ENCODE measurements around the gene IL27RA. TPM values are rescaled to one million over a fixed set of nuclear protein-coding genes. Genes with fewer than 3 reads are reported as not detected.

Gene IL27RA
- total RNA-seq, 1 experiment from 2014 or later = 10.2 TPM

DNA sequence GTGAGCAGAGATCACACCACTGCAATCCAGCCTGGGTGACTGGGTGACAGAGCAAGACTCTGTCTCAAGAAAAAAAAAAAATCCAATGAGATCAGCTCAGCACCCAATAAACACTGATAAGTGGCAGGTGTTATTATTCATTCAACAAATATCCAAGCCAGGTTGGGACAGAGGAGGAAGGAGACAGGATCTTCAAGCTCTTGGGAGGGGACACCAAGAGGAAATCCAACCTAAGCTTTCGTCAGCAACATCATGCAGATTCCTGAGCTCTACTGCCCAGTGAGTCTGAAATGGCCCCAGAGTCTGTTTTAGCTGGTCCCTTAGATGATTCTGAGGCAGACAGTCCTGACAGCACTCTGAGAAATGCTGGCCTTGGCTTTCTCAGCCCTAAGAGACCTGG, 33.1 kb upstream of the IL27RA start:
- H3K27me3 ChIP-seq (ENCODE audit: control insufficient read depth, insufficient read depth, low read length) = no peaks in the 10 kb centered on the region
- in situ Hi-C loops (cut with HindIII; ENCODE audit: low pct_unique_long_range_greater_than_20kb, low sequenced_read_pairs) (no loop called here), intact Hi-C loops (cut with micrococcal nuclease; ENCODE audit: unreplicated experiment) (no loop called here)
- CTCF ChIA-PET = no interaction called here
- H3K4me1 ChIP-seq (ENCODE audit: control insufficient read depth, insufficient read depth, low read length) = peaks cover 4% of the 10 kb centered on the region; the same call in 1 of the 2 replicates
- DNase-seq (ENCODE audit: low read depth, low spot score) = no peak
- H3K27ac ChIP-seq (ENCODE audit: low read length) = no peak overlapping the region
- no TSS peak for BruUV-seq (replicated peaks)
- no peak for TF ChIP-seq POLR2AphosphoS5 (IDR thresholded peaks at IDR 0.05; ENCODE audit: low read depth, low read length)
- TF ChIP-seq TCF7L2 (IDR thresholded peaks at IDR 0.05; ENCODE audit: low read depth, low read length) = no peak
- TF ChIP-seq, protein P1, sequence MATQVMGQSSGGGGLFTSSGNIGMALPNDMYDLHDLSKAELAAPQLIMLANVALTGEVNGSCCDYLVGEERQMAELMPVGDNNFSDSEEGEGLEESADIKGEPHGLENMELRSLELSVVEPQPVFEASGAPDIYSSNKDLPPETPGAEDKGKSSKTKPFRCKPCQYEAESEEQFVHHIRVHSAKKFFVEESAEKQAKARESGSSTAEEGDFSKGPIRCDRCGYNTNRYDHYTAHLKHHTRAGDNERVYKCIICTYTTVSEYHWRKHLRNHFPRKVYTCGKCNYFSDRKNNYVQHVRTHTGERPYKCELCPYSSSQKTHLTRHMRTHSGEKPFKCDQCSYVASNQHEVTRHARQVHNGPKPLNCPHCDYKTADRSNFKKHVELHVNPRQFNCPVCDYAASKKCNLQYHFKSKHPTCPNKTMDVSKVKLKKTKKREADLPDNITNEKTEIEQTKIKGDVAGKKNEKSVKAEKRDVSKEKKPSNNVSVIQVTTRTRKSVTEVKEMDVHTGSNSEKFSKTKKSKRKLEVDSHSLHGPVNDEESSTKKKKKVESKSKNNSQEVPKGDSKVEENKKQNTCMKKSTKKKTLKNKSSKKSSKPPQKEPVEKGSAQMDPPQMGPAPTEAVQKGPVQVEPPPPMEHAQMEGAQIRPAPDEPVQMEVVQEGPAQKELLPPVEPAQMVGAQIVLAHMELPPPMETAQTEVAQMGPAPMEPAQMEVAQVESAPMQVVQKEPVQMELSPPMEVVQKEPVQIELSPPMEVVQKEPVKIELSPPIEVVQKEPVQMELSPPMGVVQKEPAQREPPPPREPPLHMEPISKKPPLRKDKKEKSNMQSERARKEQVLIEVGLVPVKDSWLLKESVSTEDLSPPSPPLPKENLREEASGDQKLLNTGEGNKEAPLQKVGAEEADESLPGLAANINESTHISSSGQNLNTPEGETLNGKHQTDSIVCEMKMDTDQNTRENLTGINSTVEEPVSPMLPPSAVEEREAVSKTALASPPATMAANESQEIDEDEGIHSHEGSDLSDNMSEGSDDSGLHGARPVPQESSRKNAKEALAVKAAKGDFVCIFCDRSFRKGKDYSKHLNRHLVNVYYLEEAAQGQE (IDR thresholded peaks at IDR 0.05; ENCODE audit: insufficient read depth in 1 of 2, low read depth in 2 of 2, low read length in 1 of 2) = no peak
- TF ChIP-seq SIN3A (IDR thresholded peaks at IDR 0.05; ENCODE audit: borderline replicate concordance, insufficient read depth, low read depth, low read length) = no peak
- TF ChIP-seq CTCF (IDR thresholded peaks at IDR 0.05) = no peak
- no peak overlapping the region for H3K4me3 ChIP-seq (ENCODE audit: low read depth in 2 of 2, low read length in 2 of 2)
- no peaks in the 10 kb centered on the region; the same call in 1 of the 2 replicates for H3K9me3 ChIP-seq (ENCODE audit: control insufficient read depth, insufficient read depth, low read depth, low read length)
- no peak for ATAC-seq
- POLR2A ChIA-PET = no interaction called here
- H3K36me3 ChIP-seq (ENCODE audit: control insufficient read depth, insufficient read depth, low read length) = no peaks in the 10 kb centered on the region

DNA sequence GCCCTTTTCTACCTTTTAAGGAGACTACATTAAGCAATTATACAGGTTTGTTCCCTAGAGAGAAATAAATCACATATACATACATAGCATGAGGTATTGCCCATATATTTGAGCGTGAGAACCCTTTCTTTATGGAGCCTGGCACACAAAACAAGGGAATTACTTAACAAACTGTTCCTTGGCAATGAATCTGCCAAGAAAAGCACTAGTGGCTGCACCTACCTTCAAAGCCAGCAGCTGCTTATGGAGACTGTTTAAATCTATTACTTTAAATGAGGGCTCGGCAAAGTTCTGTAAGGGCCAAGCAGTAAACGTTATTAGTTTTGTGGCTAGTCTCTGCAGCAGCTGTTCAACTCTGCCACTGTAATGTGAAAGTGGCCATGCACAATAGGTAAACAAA, 32.5 kb upstream of the IL27RA start:
- ATAC-seq (no peak), DNase-seq (ENCODE audit: low read depth, low spot score) (no peak)
- TF ChIP-seq CTCF (IDR thresholded peaks at IDR 0.05) (no peak), POLR2AphosphoS5 (IDR thresholded peaks at IDR 0.05; ENCODE audit: low read depth, low read length) (no peak), TCF7L2 (IDR thresholded peaks at IDR 0.05; ENCODE audit: low read depth, low read length) (no peak), SIN3A (IDR thresholded peaks at IDR 0.05; ENCODE audit: borderline replicate concordance, insufficient read depth, low read depth, low read length) (no peak)
- TF ChIP-seq, protein P1 (IDR thresholded peaks at IDR 0.05; ENCODE audit: insufficient read depth in 1 of 2, low read depth in 2 of 2, low read length in 1 of 2) = no peak
- H3K4me1 ChIP-seq (ENCODE audit: control insufficient read depth, insufficient read depth, low read length) = peaks cover 4% of the 10 kb centered on the region; the same call in 1 of the 2 replicates
- no TSS peak for BruUV-seq (replicated peaks)
- no peaks in the 10 kb centered on the region for H3K36me3 ChIP-seq (ENCODE audit: control insufficient read depth, insufficient read depth, low read length)
- POLR2A ChIA-PET = no interaction called here
- no peaks in the 10 kb centered on the region for H3K27me3 ChIP-seq (ENCODE audit: control insufficient read depth, insufficient read depth, low read length)
- no peak overlapping the region for H3K27ac ChIP-seq (ENCODE audit: low read length)
- CTCF ChIA-PET = no interaction called here
- in situ Hi-C loops (cut with HindIII; ENCODE audit: low pct_unique_long_range_greater_than_20kb, low sequenced_read_pairs) = no loop called here
- no peaks in the 10 kb centered on the region; the same call in 1 of the 2 replicates for H3K9me3 ChIP-seq (ENCODE audit: control insufficient read depth, insufficient read depth, low read depth, low read length)
- no peak overlapping the region for H3K4me3 ChIP-seq (ENCODE audit: low read depth in 2 of 2, low read length in 2 of 2)
- intact Hi-C loops (cut with micrococcal nuclease; ENCODE audit: unreplicated experiment) = no loop called here

Data from Panc1 (cell line).